ENCODE data around the gene C2CD4C.

DNA sequence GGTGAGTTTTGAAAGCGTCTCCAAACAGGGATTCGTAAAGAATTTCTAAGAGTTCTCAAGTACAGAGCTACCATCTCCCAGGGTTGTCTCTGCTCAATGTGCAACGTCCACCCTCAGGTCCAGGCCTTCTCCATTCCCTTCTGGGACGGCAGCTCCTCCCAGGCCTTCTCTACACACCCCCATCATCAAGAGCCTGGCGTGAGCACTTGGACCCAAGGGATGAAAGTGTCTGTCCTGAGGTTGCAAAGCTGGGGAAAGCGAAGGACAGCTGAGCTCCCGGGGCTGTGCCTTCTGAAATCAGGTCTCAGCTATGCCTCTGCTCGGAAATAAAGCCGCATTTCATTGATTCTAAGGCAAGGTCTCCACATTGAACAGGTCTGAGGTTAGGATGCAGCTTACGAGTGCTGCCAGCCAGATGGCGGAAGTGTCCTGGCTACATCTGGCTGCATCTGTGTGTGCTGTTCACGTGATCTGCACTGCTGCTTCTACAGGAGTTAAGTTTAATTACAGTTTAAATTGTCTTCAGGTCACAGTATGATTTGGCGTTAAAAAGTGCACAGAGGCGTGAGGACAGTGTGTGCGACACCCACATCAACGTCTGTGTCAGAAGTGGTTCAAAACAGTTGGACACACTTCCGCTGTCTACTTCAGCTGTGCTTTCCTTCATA lies 37.3 kb downstream of the C2CD4C start:
- no peak for TF ChIP-seq CTCF (IDR thresholded peaks at IDR 0.05)
- no peak for TF ChIP-seq ZFX (IDR thresholded peaks at IDR 0.05; ENCODE audit: borderline replicate concordance)
